GM19238 (cell line): ENCODE measurements around the gene C16orf54.
"Not testable (repeated sequence)": the region's sequence is repeated elsewhere in the genome, so short reads cannot be mapped to it uniquely, and the experiment has no call there.

ENCODE experiments used
- DNase-seq: peaks from one replicate; pipeline ENCODE4 v3.0.0; 2011; ENCODE audit warnings: low spot score; ENCODE audit not compliant: insufficient read length

C16orf54 gene

DNA sequence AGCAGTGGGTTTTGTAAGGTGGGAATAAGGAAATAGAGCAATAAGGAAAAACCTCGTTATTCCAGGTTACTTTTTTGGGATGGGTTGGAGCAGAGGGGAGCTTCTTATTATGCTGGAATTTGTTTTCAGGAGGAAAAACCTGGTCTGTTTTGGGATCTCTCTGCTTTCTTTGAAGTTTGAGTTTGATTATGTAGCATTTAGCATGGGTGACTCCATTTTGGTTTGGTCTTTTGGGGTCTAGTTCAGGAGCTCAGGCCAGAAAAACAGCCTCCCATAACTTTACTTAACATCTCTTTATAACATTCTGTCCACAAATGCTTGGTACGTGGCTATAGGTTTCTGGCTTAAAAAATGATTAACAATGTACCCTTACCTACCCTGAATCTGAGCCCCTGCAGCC lies 23.7 kb upstream of the C16orf54 start:
- no peak for DNase-seq

- DNase-seq: no peak
Observed at GRCh38 chr16:29767062-29767461, 21.3 kb upstream of the C16orf54 start.

GRCh38 chr16:29766571-29766970 lies 20.8 kb upstream of the C16orf54 start:
- no peak for DNase-seq

GRCh38 chr16:29765167-29766032 lies 19.6 kb upstream of the C16orf54 start:
- no peak for DNase-seq

GRCh38 chr16:29763326-29763725 lies 17.5 kb upstream of the C16orf54 start:
- no peak for DNase-seq

- no peak for DNase-seq
Observed at GRCh38 chr16:29761882-29762281, 16.1 kb upstream of the C16orf54 start.

DNA sequence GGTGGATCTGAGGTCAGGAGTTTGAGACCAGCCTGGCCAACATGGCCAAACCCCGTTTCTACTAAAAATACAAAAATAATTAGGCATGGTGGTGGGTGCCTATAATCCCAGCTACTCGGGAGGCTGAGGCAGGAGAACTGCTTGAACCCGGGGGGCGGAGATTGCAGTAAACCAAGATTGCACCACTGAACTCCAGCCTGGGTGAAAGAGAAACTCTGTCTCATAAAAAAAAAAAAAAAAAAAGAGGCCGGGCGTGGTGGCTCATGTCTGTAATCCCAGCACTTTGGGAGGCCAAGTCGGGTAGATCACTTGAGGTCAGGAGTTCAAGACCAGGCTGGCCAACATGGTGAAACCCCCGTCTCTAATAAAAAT lies 15.5 kb upstream of the C16orf54 start:
- DNase-seq: not testable (repeated sequence)

DNA sequence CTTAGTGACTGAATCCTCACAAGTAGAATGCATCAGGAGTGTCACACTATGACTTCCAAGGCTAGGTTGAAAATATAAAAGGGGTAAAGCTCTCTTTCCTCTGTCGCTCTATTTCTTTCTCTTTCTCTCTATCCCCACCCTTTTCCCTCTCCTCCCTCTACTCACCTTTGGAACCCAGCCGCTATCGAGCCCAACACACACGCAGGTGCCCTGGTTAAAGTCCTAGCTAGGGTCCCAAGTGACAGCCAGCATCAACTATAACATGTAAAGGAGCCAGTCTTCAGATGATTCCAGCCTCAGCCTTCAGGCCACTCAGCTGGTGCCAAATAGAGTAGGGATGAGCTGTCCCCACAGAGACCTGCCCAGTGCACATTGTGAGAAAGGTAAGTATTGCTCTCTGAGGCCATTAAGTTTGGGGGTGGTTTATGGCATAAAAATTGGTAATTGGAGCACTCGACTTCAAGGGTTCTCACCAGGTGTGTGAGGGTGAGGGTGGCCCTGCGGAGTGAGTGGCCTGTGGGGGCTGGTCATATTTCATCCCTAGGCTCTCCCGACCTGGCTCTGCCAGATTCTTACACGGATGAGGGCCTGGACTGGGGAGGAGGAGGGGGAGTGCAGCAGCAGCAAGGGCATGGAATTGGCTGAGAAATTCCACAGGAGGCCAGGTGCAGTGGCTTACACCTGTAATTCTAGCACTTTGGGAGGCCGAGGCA lies 14.9 kb upstream of the C16orf54 start:
- DNase-seq: no peak

GRCh38 chr16:29757950-29758466 lies 12.2 kb upstream of the C16orf54 start:
- no peak for DNase-seq

DNA sequence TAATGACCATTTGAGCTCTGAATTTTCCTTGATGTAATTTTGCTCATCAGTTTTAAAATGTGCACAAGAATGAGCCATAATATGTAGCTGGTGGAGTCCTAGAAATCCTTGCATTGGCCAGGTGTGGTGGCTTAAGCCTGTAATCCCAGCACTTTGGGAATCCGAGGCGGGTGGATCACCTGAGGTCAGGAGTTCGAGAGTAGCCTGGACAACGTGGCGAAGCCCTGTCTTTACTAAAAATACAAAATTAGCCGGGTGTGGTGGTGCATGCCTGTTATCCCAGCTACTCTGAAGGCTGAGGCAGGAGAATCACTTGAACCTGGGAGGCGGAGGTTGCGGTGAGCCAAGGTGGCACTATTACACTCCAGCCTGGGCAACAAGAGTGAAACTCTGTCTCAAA lies 11.3 kb upstream of the C16orf54 start:
- DNase-seq: not testable (repeated sequence)

- DNase-seq: no peak
Observed at GRCh38 chr16:29756654-29757053, 10.9 kb upstream of the C16orf54 start.

DNA sequence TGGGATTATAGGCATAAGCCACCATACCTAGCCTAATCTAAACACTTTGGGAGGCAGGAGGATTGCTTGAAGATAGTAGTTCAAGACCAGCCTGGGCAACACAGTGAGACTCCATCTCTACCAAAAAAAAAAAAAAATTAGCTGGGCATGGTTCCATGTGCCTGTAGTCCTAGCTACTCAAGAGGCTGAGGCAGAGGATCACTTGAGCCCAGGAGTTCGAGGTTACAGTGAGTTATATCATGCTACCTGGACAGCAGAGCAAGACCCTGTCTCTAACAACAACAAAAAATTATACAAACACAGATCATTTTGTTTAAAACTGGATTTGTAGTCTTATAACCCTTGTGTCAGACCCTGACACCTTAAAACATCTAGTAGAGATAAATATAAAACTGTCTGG lies 7.7 kb upstream of the C16orf54 start:
- DNase-seq: no peak

- not testable (repeated sequence) for DNase-seq
Observed at GRCh38 chr16:29748760-29749149, 3.0 kb upstream of the C16orf54 start.

DNA sequence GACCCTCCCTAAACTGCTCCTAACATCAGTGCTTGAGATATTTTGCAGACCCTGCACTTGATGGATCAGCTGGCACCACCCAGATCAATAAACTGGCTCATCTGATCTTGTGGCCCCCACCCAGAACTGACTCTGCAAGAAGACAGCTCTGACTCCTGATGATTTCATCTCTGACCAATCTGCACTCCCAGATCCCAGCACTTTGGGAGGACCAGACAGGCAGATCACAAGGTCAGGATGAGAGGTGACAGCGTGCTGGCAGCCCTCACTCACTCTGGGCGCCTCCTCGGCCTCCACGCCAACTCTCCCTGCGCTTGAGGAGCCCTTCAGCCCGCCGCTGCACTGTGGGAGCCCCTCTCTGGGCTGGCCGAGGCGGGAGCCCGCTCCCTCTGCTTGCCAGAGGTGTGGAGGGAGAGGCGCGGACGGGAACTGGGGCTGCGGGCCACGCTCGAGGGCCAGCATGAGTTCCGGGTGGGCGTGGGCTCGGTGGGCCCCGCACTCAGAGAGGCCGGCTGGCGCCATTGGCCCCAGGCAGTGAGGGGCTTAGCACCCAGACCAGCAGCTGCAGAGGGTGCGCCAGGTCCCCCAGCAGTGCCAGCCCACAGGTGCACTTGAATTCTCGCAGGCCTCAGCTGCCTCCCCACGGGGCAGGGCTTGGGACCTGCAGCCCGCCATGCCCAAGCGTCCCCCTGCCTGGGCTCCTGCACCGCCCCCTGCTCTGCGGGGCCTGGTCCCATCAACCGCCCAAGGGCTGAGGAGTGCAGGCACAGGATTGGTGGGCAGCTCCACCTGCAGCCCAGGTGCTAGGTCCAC lies 2.4 kb upstream of the C16orf54 start:
- DNase-seq: no peak

GRCh38 chr16:29746518-29746917 lies 728 bp upstream of the C16orf54 start:
- not testable (repeated sequence) for DNase-seq

DNA sequence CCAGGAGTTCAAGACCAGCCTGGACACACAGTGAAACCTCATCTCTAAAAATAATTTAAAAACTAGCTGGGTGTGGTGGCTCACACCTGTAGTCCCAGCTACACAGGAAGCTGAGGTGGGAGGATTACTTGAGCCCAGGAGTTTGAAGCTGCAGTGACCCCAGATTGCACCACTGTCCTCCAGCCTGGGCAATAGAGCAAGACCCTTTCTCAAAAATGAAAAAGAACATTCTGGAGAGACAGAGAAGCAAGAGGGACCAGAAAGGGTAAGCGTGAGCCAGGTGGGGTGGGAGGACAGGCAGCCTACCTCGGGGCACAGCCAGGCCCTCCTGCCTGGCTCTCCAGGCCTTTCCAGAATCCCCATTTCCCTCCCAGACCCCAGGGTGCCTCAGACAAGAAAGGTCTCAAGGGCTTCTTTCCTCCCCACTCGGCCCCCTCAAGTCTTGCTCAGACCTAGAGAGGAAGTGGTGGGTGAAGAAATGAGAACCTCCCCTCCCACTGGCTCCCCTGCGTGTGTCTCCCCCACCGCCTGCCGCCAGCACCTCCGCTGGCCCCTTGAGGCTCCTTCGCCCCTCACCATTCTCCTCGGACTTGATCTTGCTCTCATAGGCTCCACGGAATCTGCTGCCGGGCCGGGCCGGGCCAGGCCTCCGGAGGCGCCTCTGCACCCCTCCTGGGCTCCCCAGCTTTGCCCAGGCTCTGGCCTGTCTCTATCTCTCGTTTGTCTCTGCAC lies 503 bp downstream of the C16orf54 start:
- peak; percentile 39 for DNase-seq

GRCh38 chr16:29744541-29745101 lies 1.2 kb downstream of the C16orf54 start:
- no peak for DNase-seq

GRCh38 chr16:29743827-29744531 lies 1.8 kb downstream of the C16orf54 start:
- DNase-seq: no peak

DNA sequence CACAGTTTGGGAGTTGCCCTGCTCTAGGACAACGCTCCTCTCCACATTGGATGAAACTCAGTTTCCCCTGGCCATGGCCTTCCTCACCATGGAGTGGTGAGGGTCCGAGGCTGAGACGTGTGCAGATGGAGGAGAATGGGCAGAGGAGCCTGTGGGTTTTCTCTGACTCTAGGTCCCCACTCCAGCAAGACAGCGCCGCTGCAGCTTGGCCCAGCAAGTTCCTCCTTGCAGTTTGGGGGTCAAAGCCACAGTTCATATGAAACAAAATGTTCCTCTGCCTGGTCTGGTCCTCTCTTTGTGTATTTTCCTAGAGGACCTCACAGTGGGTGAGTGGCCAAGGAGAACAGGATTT lies 2.3 kb downstream of the C16orf54 start:
- no peak for DNase-seq

DNA sequence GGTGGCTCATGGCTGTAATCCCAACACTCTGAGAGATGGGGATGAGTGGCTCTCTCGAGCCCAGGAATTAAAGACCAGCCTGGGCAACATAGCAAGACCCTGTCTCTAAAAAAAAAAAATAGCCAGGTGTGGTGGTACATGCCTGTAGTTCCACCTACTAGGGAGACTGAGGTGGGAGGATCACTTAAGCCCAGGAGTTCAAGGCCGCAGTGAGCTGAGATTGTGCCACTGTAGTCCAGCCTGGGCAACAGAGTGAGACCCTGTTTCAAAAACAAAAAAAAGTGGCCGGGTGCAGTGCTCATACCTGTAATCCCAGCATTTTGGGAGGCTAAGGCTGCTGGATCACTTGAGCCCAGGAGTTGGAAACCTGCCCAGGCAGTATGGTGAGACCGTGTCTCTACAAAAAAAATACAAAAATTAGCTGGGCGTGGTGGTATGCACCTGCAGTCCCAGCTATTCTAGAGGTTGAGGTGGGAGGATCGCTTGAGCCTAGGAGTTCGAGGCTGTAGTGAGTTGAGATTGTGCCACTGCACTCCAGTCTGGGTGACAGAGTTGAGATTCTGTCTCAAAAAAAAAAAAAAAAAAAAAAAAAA lies 3.0 kb downstream of the C16orf54 start:
- no peak for DNase-seq
